LoVo (cell line): Measurements from ENCODE around the gene TPRX1.
A peak's percentile ranks its signal among the peaks of the same experiment; 100 is the strongest.
"Not testable (repeated sequence)": the region's sequence is repeated elsewhere in the genome, so short reads cannot be mapped to it uniquely, and the experiment has no call there.

Source experiments
- DNase-seq: peaks from one replicate; pipeline ENCODE4 v3.0.0-alpha.2; 2016; ENCODE audit warnings: low spot score

TPRX1 gene, protein sequence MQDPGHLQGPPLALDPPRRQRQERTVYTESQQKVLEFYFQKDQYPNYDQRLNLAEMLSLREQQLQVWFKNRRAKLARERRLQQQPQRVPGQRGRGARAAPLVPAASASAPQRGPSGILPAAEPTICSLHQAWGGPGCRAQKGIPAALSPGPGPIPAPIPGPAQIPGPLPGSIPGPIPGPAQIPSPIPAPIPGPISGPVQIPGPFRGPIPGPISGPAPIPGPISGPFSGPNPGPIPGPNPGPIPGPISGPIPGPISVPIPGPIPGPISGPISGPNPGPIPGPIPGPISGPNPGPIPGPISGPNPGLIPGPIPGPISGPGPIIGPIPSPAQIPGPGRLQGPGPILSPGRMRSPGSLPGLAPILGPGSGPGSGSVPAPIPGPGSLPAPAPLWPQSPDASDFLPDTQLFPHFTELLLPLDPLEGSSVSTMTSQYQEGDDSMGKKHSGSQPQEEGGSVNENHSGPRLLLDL

DNA sequence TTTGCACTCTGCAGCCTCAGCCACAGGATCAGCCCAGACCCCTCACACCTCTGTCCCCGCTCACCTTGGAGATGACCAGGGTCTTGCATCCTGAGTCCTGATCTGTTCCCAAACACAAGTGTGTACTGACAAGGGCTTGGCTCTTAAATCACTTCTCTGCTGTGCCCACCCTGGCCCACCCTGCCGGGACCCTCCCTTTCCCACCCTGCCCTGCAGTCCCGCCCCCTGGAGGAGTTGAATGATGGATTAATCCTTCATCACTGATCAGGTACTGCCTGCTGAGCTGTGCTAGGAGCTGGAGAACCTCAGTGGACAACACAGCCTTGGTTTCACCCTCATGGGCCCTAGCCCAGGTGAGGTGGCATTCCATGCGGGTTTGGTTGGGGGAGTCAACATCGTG is at the start of gene TPRX1:
TPRX1 (minus strand) TSS at position 101 of the 400 bp plus-strand sequence; CDS start at position 89, 12 bp downstream.
- DNase-seq, result not testable (repeated sequence)

DNA sequence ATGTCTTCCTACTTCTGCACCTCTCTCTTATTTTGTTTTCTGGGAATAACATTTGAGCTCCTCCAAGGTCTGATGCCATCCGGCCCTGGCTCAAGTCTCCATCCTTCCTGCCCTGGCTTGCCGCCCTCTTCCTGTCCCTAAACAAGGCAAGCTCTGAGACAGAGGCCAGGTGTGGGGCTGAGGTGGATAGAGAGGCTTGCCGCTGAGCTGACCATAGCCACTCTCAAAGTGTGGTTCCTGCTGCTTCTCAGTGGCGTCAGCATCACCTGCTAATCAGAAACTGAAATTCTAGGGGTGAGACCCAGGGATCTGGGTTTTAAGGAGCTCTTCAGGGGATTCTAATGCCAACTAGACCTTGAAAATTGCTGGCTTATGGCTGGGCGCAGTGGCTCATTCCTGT is 48.7 kb upstream of the TPRX1 start:
- DNase-seq, result no peak

DNA sequence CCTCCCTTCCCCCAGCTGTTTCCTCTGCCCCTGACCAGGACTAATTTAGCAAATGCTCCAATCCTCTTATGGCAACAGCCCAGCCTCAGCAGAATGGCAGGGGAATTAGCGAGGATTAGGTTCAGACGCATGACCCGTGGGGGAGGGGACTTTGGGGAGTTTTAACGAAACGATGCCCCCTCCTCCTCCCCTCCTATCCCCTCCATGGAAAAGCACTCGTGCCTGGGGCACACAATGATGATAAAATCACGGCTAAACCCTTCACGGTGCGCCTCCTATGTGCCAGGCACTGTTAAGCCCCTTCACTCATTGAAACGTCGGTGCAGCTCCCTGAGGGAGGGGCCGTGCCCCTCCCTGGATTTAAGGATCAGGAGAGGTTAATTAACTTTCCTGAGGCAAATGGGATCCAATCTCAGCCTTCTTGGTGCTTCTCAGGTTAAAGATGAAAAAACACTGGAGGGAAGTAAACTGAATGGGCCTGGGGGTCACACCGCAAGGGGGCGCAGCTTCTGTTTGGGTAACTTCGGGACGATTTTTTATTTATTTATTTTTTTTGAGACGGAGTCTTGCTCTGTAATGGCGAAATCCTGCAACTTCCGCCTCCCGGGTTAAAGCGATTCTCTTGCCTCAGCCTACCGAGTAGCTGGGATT is 44.6 kb upstream of the TPRX1 start:
- DNase-seq, result no peak

DNA sequence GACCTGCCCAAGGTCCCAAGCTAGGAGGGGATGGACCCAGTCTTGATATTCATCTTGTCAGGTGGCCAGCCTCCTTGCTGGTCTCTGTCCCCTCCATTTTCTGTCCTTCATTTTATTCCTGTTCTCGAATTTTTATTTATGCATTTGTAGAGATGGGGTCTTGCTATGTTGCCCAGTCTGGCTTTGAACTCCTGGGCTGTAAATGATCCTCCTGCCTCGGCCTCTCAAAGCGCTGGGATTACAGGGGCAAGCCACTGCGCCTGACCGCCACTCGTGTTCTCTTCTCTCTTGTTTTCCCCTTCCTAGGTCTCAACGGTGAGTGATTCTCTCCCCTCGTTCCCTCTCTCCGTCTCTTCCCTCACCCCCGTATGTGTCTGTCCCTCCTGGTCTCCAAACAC is 44.1 kb upstream of the TPRX1 start:
- DNase-seq, result no peak

DNA sequence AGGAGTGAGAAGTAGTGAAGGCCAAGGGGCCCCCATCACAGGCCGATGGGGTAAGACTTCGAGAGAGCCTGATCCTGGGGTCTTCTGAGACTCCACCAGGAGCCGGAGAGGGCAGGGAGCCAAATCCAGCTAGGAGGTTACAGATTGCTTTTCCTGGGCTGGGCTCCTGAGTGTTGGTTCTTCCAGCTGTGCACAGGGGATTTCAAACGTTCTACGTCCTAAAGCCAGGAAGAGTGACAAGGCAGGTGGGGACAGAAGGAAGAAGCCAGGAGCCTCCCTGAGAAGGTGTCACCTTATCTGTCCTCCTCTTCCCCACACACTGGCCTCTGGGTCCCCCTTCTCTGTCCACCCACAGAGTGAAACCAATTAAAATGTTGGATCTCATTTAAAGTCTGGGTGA is 38.6 kb upstream of the TPRX1 start:
- no peak for DNase-seq

DNA sequence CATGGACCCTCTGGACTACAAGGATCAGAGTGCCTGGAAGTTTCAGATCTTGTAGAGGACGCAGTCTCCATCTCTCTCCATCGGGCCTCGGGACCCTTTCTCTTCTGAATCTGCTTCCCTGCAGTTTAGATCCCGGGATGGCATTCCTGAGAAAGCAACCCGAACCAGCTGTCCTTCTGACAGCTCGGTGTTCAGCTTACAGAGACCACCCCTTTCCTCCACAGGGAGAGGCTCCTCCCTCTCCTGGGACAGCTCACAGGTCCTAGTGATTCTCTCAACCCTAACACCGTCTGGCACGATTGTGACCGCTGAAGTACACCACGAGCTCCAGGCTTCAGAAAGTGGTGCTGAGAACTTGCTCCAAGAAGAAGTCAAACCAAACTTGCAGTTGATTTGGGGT is 35.6 kb upstream of the TPRX1 start:
- DNase-seq, result no peak

DNA sequence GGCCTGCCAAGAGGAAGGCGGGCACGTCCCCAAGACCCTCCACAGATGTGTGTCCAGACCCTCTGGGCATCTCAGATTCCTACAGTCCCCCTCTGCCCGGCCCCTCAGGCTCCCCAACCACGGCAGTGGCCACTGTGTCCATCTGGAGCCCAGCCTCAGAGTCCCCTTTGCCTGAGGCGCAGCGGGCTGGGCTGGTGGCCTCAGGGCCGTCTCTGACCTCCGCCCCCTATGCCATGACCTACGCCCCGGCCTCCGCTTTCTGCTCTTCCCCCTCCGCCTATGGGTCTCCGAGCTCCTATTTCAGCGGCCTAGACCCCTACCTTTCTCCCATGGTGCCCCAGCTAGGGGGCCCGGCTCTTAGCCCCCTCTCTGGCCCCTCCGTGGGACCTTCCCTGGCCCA is 35.1 kb upstream of the TPRX1 start:
- DNase-seq, result no peak

DNA sequence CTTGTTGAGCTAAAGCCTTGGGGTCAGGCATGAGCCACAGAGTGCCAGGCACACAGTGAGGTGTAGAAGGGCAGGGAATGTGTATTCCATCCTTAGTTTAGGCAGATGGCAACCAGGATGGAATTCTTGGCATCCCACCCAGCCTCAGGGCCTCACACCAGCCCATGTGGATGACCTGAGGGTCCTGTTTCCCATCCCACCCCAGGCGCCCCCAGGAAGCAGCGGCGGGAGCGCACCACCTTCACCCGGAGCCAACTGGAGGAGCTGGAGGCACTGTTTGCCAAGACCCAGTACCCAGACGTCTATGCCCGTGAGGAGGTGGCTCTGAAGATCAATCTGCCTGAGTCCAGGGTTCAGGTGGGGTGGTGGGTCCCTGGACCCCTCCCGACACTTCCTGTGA is 31.7 kb upstream of the TPRX1 start:
- no peak for DNase-seq

DNA sequence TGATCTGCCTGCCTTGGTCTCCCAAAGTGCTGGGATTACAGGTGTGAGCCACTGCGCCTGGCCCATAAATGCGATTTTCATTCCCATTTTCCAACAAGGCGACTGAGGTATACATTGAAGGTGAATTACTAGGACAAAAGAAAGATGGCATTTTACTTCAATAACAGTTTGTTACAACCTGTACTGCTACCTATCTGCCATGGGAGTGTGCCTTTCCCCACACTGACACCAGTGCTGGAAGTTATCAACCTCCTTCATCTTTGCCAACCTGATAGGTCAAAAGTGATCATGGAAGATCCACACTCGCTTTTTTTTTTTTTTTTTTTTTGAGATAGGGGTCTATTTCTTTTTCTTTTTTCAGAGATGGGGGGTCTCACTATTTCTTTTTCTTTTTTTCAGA is 28.4 kb upstream of the TPRX1 start:
- DNase-seq, result no peak

DNA sequence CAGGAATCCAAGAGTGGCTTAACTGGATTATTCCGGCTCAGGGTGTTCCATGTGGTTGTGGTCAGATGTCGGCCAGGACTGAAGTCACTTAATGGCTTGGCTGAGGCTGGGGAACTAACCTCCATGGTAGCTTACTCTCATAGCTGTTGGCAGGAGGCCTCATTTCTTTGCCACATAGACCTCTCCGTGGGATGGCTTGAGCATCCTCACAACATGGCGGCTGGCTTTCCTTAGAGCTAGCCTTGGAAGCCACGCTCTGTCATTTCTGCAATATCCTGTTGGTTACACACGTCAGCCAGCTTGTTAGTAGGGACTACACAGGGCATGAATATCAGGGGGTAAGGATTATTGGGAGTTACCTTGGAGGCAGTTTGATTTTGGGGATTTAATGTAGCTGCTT is 22.4 kb upstream of the TPRX1 start:
- DNase-seq, result no peak

DNA sequence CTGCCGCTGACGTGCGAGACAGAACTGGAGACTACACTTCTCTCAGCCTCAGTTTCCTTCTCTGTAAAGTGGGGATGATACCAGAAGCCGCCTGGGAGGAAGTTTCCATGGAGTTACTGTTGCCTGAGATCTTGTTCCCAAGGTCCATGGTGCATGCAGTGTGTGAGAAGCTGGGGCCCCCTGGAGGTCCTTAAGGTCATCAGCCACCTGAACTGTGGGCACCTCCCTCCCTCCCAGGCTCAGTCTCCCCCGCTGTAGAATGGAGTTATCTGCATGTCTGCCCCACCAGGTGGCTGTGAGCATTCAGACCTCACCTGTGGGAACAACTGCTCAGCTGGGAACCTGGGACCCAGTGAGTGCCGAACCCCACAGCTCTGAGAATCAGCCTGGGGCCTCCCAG is 20.0 kb upstream of the TPRX1 start:
- no peak for DNase-seq

DNA sequence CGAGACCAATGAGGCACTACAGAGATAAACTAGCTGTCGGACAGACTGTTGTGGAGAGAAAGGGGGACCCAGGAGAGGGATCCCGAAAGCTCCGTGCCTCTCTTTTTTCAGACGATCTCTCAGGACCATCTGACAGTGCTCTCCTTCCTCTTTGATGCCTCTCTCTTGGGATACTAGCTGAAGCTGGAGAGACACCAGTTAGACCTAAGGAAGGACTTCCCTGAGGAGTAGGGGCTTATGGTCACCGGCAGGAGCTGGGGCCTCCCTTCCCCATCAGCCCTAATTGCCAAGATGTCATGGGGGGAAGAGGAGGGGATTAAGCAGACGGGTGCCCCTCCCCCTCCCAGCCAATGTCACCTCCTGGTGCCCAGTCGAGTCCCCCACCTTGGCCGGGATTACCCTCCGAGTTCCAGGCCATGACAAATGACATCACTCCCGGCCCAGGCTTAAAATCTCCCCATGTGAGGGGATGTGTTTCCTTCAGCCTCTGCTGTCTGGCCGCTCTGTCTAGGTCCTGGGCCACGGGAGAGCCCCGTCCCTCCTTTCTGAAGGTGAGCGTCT is 17.2 kb upstream of the TPRX1 start, which contains the start of gene CRX:
CRX (plus strand) TSS at position 478 of the 561 bp plus-strand sequence. CDS start 12,507 bp downstream, outside the sequence.
- no peak for DNase-seq

DNA sequence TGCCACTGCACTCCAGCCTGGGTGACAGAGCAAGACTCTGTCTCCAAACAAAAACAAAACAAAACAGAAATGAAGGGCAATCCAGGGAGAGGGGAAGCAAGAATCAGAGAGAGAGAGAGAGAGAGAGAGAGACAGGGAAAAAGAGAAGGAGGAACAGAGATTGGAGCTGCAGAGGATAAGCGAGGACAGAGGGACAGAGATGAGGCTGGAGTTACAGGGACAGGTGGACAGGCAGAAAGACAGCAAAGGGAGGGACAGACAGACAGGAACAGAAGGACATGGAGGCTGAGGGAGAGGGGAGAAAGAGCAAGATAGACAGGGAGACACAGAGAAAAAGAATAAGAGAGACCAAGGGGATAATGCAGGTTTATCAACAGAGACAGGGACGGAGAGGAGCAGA is 16.1 kb upstream of the TPRX1 start:
- DNase-seq, result no peak

DNA sequence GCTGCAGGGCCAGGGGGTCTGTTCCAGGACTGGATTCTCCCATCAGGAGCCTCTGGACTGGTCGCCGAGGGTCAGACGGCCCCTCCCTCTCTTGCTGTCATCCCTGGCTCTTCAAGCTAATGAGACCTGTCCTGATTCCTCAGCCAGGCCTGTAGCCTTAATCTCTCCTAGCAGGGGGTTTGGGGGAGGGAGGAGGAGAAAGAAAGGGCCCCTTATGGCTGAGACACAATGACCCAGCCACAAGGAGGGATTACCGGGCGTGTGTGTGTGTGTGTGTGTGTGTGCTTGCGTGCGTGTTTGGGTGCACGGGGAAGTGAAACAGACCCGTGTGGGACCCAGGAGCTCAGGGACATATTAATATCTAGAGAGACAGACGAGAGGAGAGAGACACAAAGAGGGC is 15.5 kb upstream of the TPRX1 start:
- no peak for DNase-seq

DNA sequence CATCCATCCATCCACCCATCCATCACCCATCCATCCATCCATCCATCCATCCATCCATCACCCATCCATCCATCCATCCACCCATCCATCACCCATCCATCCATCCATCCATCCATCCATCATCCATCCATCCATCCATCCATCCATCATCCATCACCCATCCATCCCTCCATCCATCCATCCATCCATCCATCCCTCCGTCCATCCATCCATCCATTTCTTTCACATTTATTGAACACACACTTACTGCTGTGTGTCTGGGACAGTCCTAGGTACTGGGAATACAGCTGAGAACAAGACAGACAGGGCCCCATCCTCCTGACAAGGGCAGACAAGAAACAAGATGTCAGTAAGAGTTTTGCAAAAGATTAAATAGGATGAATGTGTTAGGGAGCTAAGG is 13.9 kb upstream of the TPRX1 start:
- not testable (repeated sequence) for DNase-seq

DNA sequence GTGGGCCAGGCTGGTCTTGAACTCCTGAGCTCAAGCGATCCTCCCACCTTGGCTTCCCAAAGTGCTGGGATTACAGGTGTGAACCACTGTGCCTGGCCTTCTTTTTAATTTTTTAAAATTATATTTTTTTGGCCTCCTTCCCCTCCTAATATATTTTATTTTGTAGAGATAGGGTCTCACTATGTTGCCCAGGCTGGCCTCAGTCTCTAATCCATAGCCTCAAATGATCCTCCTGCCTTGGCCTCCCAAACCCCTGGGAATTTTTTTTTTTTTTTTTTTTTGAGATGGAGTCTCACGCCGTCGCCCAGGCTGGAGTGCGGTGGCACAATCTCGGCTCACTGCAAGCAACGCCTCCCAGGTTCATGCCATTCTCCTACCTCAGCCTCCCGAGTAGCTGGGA is 11.9 kb upstream of the TPRX1 start:
- DNase-seq, result not testable (repeated sequence)

DNA sequence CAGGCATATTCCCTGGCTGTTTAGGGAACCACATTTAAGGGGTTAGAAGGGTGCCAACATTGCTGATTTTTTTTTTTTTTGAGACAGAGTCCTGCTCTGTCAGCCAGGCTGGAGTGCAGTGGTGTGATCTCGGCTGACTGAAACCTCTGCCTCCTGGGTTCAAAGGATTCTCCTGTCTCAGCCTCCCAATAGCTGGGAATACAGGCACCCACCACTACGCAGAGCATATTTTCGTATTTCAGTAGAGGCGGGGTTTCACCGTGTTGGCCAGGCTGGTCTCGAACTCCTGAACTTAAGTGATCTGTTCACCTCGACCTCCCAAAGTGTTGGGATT is 9.6 kb upstream of the TPRX1 start:
- no peak for DNase-seq

DNA sequence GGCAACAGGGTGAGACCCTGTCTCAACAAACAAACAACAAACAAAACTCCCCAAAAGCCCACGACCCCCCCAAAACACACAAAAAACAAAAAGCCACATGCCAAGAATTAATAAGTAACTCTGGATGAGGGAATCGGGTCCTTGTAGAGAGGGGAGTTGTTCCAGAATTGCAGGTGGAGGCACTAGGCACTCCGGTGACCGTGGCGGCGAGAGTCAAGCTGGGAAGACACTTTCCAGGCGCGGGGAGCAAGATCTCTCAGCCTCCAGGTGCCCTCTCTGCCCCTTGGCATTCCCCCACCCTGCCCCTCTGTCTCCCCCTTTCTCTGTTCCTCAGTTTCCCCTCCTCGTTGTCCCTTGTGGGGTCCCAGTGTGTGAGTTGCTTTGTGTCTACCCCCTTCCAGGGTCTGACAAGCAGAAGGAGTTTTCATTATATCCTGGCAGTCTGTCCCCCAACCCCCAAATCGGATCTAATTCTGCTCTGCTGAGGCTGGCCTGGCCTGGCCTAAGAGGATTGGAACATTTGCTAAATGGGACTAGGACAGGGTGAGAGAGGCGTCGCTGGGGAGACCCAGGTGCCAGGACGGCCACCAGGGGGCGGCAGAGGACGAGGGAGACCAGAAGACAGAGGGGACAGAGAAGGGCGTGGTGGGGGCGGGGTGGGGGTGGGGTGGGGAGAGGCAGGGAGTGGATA is 9.1 kb upstream of the TPRX1 start:
- DNase-seq, result peak; percentile 74

DNA sequence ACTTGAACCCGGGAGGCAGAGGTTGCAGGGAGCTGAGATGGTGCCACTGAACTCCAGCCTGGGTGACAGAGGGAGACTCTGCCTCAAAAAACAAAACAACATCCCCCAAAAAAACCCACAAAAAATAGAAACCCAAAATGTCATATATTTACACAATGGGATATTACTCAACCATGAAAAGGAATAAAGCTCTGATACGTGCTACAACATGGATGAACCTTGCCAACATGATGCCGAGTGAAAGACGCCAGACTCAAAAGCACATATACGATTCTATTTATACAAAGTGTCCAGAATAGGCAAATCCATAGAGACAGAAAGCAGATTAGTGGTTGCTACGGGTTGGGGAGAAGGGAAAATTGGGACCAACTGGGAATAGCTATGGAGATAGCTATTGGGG is 2.1 kb upstream of the TPRX1 start:
- DNase-seq, result no peak

DNA sequence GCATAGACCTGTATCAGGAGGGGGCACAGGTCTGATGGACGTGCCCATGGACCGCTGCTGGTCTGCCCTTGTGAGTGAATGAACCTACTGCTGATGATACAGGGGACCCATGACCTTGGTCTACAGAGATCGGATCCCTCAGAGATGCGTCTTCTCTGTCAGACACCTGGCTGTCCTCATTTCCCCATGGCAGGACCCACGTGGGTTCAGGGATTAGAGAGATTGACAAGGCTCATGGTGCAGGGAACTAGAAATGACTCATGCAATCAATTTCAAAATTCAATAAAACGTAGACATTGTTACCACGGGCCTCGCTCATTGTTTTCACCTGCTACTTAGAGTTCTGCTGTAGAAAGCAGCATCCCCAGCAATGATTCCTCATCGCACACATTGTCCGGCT is 962 bp upstream of the TPRX1 start:
- DNase-seq, result no peak

DNA sequence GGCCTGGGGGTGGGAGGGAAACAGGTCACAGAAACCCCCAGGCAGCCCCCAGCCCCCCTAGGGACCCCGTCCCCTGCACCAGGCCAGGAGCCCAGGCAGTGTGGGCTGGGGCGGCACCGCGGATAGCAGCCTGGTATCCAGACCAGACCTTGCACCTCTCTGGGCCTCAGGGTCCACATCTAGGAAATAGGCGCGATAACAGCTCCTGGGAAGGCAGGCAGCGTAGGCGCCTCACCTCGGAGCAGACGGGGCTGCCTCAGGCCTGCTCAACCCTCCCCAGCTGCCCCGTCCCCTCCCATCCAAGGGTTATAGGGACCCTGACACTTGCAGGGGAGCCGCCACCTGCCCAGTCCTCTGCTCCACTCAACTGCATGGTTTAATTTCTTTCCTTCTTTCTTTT is 680 bp downstream of the TPRX1 start:
- not testable (repeated sequence) for DNase-seq

DNA sequence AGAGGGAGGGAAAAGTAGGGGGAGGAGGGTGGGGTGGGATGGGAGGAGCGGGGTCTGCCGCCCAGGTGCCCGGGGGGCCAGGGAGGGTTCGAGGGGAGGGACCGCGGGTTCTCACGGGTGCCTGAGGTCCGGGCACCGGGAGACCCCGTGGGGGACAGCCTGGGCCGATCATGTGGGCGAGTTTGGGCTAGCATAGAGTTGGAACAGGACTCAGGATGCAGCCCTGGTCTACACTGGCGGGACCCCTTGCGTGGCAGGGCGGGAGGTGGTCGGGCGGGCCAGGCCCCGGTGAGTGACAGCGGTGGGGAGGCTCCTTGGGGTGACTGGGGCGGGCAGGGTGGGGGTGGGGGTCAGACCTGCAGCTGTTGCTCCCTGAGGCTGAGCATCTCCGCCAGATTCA is 1.2 kb downstream of the TPRX1 start:
- not testable (repeated sequence) for DNase-seq
